Gastrocnemius medialis (tissue), 4 donors: ENCODE measurements around the gene DHX34. TPM values are rescaled to one million over a fixed set of nuclear protein-coding genes. Genes with fewer than 3 reads are reported as not detected.

ENCODE experiments used
- ATAC-seq, 2 donors: fragments of 150-250 bp; one replicate each; pipeline ENCODE4 v1.9.1; 2016
- DNase-seq, 2 donors: peaks; one replicate each; pipeline ENCODE4 v3.0.0-alpha.2; 2019
- H3K27ac ChIP-seq, 4 donors: fragments of 200-600 bp; sonication (generic); 1 replicate in 1 of 4; 2 replicates in 3 of 4; pipeline ENCODE4 v1.5.1; 2016 to 2018; ENCODE audit warnings: mild to moderate bottlenecking in 2 of 4, moderate library complexity in 1 of 4
- H3K27me3 ChIP-seq, 3 donors: fragments of 200-600 bp; sonication (generic) in 2 of 3; 1 replicate in 1 of 3; 2 replicates in 2 of 3; pipeline versions ENCODE4 v1.5.1 to v1.6.0; 2016 to 2019; ENCODE audit warnings: mild to moderate bottlenecking in 1 of 3, moderate library complexity in 1 of 3
- H3K36me3 ChIP-seq, 2 donors: fragments of 200-600 bp; sonication (generic) in 1 of 2; one replicate each; pipeline ENCODE4 v1.5.1; 2017 to 2018
- H3K4me1 ChIP-seq, 2 donors: fragments of 200-600 bp; sonication (generic) in 1 of 2; one replicate each; pipeline ENCODE4 v1.5.1; 2016 to 2017; ENCODE audit warnings: mild to moderate bottlenecking in 2 of 2
- H3K4me3 ChIP-seq, 4 donors: fragments of 200-600 bp; sonication (generic) in 3 of 4; 1 replicate in 1 of 4; 2 replicates in 3 of 4; pipeline ENCODE4 v1.5.1; 2016 to 2019; ENCODE audit warnings: mild to moderate bottlenecking in 2 of 4
- H3K9me3 ChIP-seq, 3 donors: fragments of 200-600 bp; sonication (generic) in 2 of 3; 1 replicate in 1 of 3; 2 replicates in 2 of 3; pipeline ENCODE4 v1.5.1; 2016 to 2019
- POLR2A ChIP-seq, 2 donors: fragments of 450-650 bp; IDR thresholded peaks; one replicate each; pipeline ENCODE4 v1.6.1; 2017; ENCODE audit warnings: antibody characterized with exemption in 2 of 2, mild to moderate bottlenecking in 2 of 2, moderate library complexity in 2 of 2
- in situ Hi-C, 4 donors: fragments of 200-750 bp; cut with MboI; loops; one replicate each; pipeline versions ENCODE4 v1.15.0 to v1.8.0; 2017; ENCODE audit warnings: low sequenced_read_pairs in 4 of 4
- intact Hi-C: fragments of 100-400 bp; cut with DNase I; formaldehyde crosslinking; loops from one replicate; pipeline ENCODE4 v1.15.1; 2023; ENCODE audit warnings: low total_unique reads
- total RNA-seq, 4 donors: library from RNA; depleted of rRNA; stranded (reverse); fragments of >200 nt; gene quantifications; one replicate each; pipeline versions ENCODE4 v1.1.0 to v1.2.3, GENCODE V29; 2016
- TF ChIP-seq, protein P1 (sequence below), 5 experiments: fragments of 450-650 bp in 3 of 5; fragments of 200-600 bp in 2 of 5; sonication (generic) in 2 of 5; IDR thresholded peaks in 4 of 5; conservative IDR thresholded peaks in 1 of 5; 1 replicate in 4 of 5; 2 replicates in 1 of 5; pipeline ENCODE4 v1.5.1; 2016 to 2019; ENCODE audit warnings: antibody characterized with exemption in 5 of 5, mild to moderate bottlenecking in 3 of 5, moderate library complexity in 3 of 5

The DHX34 gene
- total RNA-seq, 4 donors from 2014 or later: 14.3 to 19.3 (median 14.7) TPM

DNA sequence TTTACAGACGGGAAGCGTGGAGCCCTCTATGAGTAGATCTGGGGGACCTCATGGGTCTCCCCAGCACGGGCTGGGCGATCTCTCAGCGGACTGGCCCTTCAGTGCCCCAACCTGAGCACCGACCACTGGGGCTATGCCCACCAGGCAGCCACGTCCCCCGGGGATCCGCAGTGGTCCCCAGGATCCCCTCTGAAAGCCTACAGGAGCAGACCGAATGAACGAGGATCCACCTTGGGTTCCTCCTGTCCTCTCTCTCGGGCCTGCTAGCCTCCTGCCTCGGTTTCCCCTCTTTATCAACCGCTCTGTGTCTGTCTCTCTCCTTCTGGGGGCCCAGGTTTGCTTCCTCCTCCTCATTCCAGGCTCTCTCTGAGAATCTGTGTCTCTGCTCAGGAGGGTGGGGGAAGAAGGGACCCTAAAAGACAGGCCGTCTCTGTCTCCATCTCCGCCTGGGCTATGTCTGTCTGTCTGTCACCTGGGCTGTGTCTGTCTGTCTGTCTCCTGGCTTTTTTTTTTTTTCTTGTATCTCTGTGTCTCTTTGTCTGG, 72.2 kb downstream of the DHX34 start:
- H3K4me1 ChIP-seq: peaks cover 0 to 10% of the 10 kb centered on the region in 2 donors
- intact Hi-C loops: no loop called here

DNA sequence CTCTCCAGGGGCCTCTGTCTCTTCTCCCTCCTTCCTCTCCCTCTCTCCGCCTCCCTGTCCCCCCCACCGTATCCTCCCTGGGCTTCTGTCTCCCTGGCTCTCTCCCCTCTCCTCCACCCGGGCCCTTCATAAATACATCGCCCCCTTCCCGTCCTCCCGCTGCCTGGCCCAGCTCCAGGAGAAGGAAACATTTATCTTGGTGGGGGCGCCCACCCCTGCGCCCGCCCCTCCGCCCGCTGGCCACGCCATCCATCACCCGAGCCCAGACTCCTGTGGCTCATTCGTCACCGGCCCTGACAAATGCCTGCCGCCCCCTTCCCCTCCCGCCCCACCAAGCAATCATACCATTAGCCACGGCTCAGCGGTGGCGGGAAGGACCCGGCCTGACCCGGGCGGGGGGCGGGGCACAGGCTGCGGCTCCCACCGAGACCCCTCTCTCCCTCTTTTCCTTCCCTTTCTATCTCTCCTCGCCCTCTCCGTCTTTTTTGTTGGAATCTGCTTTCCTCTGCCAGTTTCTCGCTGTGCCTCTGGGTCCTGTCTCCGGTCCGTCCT, 72.8 kb downstream of the DHX34 start:
- intact Hi-C loops: no loop called here
- no peaks in the 10 kb centered on the region for H3K9me3 ChIP-seq
- in situ Hi-C loops: no loop called here
- ATAC-seq: no peak
- H3K4me1 ChIP-seq: peaks cover 0 to 10% of the 10 kb centered on the region in 2 donors
- TF ChIP-seq, protein P1, sequence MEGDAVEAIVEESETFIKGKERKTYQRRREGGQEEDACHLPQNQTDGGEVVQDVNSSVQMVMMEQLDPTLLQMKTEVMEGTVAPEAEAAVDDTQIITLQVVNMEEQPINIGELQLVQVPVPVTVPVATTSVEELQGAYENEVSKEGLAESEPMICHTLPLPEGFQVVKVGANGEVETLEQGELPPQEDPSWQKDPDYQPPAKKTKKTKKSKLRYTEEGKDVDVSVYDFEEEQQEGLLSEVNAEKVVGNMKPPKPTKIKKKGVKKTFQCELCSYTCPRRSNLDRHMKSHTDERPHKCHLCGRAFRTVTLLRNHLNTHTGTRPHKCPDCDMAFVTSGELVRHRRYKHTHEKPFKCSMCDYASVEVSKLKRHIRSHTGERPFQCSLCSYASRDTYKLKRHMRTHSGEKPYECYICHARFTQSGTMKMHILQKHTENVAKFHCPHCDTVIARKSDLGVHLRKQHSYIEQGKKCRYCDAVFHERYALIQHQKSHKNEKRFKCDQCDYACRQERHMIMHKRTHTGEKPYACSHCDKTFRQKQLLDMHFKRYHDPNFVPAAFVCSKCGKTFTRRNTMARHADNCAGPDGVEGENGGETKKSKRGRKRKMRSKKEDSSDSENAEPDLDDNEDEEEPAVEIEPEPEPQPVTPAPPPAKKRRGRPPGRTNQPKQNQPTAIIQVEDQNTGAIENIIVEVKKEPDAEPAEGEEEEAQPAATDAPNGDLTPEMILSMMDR (IDR thresholded peaks at IDR 0.05 in 4 of 5, conservative IDR thresholded peaks at IDR 0.05 in 1 of 5): no peak
- TF ChIP-seq POLR2A (IDR thresholded peaks at IDR 0.05): no peak
- no peaks in the 10 kb centered on the region for H3K36me3 ChIP-seq
- H3K27me3 ChIP-seq: peaks cover 70 to 90% (median 74%) of the 10 kb centered on the region in 3 donors
- H3K4me3 ChIP-seq: no peak overlapping the region
- DNase-seq: no peak
- no peak overlapping the region for H3K27ac ChIP-seq

More for the DNA sequence above, 72.2 kb downstream of the DHX34 start:
- Histone ChIP-seq H3K36me3 (no peaks in the 10 kb centered on the region), H3K27ac (no peak overlapping the region), H3K9me3 (no peaks in the 10 kb centered on the region), H3K27me3 (peaks cover 76 to 94% (median 80%) of the 10 kb centered on the region in 3 donors), H3K4me3 (no peak overlapping the region)
- TF ChIP-seq, protein P1 (IDR thresholded peaks at IDR 0.05 in 4 of 5, conservative IDR thresholded peaks at IDR 0.05 in 1 of 5): no peak
- no peak for TF ChIP-seq POLR2A (IDR thresholded peaks at IDR 0.05)
- in situ Hi-C loops: no loop called here
- no peak for DNase-seq
- ATAC-seq: no peak

DNA sequence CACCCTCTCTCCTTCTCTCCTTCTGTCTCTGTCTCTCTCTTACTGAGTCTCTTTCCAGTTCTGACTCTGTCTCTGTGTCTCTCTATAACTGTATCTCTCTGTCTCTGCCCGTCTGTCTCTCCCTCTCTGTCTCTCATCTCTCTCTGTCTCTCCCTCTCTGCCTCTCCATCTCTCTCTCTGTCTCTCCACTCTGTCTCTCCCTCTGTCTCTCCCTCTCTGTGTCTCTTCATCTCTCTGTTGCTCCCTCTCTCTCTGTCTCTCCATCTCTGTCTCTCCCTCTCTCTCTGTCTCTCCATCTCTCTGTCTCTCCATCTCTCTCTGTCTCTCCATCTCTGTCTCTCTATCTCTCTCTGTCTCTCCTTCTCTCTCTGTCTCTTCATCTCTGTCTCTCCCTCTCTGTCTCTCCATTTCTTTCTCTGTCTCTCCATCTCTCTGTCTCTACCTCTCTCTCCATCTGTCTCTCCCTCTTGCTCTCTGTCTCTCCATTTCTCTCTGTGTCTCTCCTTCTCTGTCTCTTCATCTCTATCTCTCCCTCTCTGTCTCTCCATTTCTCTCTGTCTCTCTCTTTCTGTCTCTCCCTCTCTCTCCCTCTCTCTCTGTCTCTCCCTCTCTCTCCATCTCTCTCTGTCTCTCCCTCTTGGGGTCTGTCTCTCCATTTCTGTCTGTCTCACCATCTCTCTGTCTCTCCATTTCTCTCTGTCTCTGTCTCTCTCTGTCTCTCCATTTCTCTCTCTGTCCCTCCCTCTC, 73.5 kb downstream of the DHX34 start:
- DNase-seq (no peak), ATAC-seq (no peak)
- Histone ChIP-seq H3K4me3 (no peak overlapping the region), H3K4me1 (peaks cover 1 to 8% of the 10 kb centered on the region in 2 donors), H3K36me3 (no peaks in the 10 kb centered on the region), H3K9me3 (no peaks in the 10 kb centered on the region), H3K27me3 (peaks cover 64 to 88% (median 67%) of the 10 kb centered on the region in 3 donors), H3K27ac (no peak overlapping the region)
- TF ChIP-seq, protein P1 (IDR thresholded peaks at IDR 0.05 in 4 of 5, conservative IDR thresholded peaks at IDR 0.05 in 1 of 5): no peak
- no peak for TF ChIP-seq POLR2A (IDR thresholded peaks at IDR 0.05)
- in situ Hi-C loops (no loop called here), intact Hi-C loops (no loop called here)

DNA sequence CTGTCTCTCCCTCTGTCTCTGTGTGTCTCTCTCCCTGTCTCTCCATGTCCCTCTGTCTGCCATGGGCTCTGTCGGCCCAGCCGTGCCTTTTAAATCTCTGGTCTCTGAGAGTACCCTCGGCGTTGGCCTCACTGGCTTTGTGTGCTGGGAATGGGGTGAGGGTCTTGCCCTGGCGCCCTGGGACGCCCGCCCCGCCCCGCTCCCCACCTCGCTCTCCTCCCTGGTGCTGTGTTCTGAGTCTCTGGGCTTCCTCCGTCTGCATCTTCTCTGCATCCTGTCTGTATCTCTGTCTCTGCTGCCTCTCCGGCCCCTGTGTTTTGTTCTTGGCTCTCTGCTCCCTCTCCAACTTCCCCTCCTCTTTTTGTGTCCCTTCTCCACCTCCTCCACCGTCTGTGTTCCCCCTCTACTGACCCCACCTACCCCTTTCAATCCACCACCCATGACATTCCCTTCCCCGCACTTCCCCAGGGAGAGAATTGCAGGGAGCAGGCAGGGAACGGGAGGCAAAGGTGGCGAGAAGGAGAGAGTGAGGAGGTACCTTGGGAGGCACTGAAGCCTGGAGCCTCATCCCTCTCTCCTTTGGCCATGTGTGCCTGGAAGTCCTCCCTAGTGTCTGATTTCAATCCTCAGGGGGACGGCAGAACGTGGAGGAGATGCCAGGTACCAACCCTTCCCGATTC, 74.2 kb downstream of the DHX34 start:
- intact Hi-C loops (no loop called here), in situ Hi-C loops (no loop called here)

More for the DNA sequence above, 74.2 kb downstream of the DHX34 start:
- TF ChIP-seq POLR2A (IDR thresholded peaks at IDR 0.05): no peak
- TF ChIP-seq, protein P1 (IDR thresholded peaks at IDR 0.05 in 4 of 5, conservative IDR thresholded peaks at IDR 0.05 in 1 of 5): no peak
- Histone ChIP-seq H3K27me3 (peaks cover 61 to 82% (median 63%) of the 10 kb centered on the region in 3 donors), H3K36me3 (no peaks in the 10 kb centered on the region), H3K4me3 (no peak overlapping the region), H3K27ac (no peak overlapping the region), H3K4me1 (peaks cover 2 to 9% of the 10 kb centered on the region in 2 donors), H3K9me3 (no peaks in the 10 kb centered on the region)
- no peak for DNase-seq
- no peak for ATAC-seq
